ENCODE data around the gene TAF1C.
A peak's percentile ranks its signal among the peaks of the same experiment; 100 is the strongest.

TAF1C gene

DNA sequence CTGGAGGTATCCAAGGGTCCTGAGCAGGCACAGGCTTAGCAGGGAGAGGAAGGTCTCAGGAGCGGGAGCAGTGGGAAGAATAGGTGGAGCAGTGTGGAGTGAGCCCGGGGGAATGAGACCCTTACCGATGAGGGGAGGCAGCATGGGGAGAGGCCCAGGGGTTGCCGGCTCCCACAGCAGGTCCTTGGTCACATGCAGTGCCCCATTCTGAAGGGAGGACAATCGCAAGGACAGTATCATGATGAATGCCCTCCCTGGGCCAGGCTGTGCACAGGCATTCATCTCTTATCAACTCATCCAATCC, 3.3 kb downstream of the TAF1C start:
- DNase-seq (ENCODE audit: low spot score) = no peak

DNA sequence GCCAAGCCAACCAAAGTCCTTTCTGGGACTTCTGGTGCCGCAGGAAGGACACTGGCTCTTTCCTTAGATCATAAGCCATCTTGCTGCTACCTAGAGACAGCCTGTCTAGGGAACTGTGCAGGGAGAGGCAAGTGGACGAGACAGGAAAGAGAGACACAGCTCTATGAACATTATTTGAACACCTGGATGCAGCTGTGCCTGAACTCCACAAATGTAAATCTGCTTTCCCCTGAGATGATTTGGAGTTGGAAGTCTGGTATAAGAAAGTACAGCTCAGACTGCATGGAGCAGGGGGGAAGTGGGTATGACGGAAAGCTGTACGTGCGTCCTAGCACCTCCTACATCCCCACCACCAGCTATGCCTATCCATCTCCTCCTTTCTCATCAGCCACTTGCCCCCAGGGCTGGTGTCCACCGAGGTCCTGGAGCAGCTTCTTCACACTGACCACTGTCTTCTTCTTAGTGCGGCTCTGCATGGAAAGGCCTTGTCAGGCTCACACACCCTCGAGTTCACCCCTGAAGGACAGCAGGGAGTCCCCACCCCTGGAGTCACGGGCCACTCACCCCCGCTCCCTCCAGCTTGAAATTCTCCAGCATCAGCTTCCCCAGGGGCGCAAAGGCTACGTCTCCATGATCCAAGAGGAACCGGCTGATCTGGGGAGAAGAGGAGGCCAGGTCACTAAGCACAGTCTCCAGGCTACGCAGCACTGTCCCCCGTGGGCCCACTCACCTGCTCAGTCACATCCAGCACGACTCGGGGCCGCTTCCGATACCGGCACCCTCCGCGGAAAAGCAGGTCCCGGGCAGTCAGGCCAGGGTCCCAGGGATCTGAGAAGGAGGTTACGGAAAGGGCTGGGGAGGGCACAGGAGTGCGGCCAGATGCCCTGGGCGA, 3.9 kb downstream of the TAF1C start:
- no peak for DNase-seq (ENCODE audit: low spot score)

- DNase-seq (ENCODE audit: low spot score) = no peak
Observed at GRCh38 chr16:84182104-84182503, 4.8 kb downstream of the TAF1C start.

- DNase-seq (ENCODE audit: low spot score) = no peak
Observed at GRCh38 chr16:84181144-84181915, 5.5 kb downstream of the TAF1C start.

GRCh38 chr16:84180519-84181140, 6.2 kb downstream of the TAF1C start:
- DNase-seq (ENCODE audit: low spot score) = no peak

DNA sequence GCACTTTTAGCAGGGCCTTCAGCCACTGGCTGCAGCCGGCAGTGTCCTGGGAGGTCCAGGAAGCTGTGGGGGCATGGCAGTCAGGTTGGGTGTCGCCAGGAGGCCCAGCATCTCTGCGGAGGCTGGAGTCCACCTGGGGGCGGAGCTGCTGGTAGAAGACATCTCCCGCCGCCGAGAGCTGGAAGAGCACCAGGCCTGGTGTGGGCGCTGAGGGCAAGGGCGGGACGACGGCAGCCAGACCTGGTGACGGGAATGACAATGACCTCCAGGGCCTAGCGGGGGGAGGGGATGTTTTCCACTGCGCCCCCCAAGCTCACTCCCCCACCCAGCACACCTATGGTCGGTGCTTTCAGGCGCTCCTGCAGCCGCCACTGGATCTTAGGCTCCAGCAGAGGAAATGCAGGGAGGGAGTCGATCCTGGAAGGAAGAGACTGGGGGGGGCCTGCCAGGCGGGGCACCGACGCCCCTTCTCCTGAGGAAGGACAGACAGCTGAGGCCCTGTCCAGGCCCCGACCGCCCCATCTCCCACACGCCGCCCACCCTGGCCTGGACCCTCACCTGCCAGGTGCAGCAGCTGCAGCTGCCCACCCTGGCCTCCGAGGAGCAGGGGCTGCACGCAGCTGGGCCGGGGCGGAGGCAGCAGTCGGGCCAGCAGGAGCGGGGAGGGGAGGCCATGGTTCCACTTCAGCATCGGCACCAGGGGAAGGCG, 7.1 kb downstream of the TAF1C start:
- no peak for DNase-seq (ENCODE audit: low spot score)

GRCh38 chr16:84178892-84179611, 7.8 kb downstream of the TAF1C start:
- DNase-seq (ENCODE audit: low spot score) = no peak

DNA sequence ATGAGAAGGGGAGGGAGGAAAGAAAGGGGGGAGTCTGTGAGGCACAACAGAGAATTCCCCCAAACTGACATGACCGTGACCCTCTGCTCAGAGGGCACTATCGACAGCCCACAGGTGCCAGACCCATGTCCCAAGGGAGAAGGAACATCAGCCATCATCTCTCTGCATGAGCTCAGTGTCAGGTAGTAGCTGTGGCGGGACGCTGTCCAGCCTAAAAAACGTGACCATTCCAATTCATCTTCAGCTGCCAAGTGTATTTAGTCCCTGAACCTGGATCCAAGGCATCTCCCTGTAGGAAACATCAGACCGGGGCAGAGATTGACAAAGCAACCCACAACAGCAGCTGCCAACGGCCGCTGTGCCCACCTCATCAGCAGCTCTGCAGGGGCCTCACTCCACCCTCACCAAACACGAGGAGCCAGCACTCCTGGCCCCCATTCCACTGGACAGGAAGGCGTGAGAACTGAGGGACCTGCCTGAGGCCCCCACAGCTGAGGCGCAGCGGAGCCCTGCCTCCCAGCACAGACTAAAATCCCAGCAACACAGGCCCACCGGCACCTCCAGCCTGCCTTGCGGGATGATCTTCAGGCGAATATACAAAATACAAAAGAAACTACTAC, 8.6 kb downstream of the TAF1C start:
- DNase-seq (ENCODE audit: low spot score) = no peak

GRCh38 chr16:84177741-84178073, 9.2 kb downstream of the TAF1C start:
- no peak for DNase-seq (ENCODE audit: low spot score)

DNA sequence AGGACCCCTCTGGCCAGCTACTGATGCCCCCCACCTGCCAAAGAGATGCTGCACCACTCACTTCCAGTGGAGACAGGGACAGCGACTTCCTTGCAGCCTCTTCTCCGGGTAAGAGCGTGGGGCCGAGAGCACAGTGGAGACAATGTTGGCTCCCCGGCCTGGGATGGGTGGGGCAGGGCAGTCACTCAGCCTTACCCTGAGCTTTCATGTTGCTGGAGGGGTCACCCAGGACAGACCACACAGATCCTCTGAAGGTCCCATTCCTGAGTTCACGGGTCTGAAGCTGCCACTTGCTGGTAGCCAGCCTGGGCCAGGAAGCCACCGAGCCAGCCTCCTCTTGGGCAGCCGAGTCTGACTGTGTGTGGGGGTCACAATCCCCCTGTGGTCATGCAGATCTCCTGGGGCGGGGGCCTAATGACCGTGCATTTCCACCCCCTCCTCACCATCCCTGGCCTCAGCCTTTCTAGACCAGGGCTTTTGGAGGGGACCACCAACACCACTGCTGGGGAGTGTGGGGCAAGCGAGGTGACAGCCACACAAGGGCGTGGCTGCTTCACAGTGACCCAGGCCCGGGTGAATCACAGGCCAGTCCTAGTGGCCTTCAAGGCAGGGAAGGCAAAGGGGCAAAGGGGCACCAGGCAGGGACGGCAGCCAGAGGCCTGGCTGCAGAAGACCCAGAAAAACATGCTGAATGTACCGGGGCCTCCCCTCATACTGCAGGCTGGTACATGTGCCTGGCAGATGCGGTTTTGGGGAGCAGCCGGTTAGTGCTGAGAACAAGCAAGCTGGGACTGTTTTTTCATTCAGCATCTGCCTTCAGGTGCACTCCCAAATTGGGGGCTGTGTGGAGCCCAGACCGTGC, 10.4 kb downstream of the TAF1C start:
- no peak for DNase-seq (ENCODE audit: low spot score)

DNA sequence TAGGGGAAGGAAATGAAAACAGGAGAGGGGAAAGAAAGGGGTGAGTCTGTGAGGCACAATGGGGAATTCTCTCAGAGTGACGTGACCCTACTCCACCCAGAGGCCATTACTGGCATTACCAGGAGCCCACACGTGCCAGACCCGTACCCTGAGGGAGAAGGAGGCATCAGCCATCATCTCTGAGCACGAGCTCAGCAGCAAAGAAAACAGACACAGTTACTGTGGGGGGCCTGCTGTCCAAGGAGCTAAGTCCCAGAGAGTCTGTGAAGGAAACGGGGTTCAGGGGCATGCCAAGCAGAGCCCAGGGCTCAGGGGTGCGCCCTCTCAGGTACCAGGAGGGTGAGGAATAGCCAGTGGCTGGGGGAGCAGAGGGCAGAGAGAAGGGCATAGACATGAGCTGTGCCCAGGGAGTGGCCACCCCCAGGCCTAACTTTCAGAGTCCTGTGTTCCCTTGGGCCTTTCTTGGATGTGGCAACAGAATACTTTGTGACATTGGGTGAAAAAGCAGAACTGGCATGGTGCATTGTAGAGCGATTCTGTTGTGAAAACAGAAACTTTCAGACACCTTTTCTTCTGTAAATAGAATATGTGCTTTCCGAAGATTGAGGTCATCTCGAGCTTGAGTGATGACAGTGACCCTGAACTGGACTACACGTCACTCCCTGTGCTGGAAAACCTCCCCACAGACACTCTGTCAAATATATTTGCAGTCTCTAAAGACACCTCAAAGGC, 11.3 kb downstream of the TAF1C start:
- peak; percentile 58 for DNase-seq (ENCODE audit: low spot score)

GRCh38 chr16:84174396-84174795, 12.5 kb downstream of the TAF1C start:
- DNase-seq (ENCODE audit: low spot score) = no peak

GRCh38 chr16:84169765-84170310, 17.0 kb downstream of the TAF1C start:
- no peak for DNase-seq (ENCODE audit: low spot score)

GRCh38 chr16:84166796-84167695, 19.8 kb downstream of the TAF1C start:
- DNase-seq (ENCODE audit: low spot score) = no peak

- no peak for DNase-seq (ENCODE audit: low spot score)
Observed at GRCh38 chr16:84165746-84166145, 21.1 kb downstream of the TAF1C start.

DNA sequence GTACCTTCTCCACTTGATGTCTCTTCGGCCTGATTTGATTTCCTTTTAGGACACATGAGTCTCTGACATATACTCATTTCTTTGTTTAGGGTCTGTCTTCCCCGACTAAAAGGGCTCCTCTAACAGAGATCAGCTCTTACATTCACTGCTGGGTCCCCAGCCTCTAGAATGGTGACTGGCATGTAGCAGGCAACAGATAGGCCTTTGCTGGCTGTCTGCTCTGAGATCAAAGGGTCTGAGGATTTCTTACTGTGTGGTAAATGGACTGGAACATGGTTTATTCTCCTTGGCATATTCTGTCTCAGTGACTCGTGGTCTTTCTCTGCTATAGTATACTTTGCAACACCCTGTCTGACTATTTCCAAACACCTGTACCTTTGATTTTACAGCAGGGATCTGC, 25.1 kb downstream of the TAF1C start:
- no peak for DNase-seq (ENCODE audit: low spot score)

- no peak for DNase-seq (ENCODE audit: low spot score)
Observed at GRCh38 chr16:84161037-84161436, 25.8 kb downstream of the TAF1C start.

- no peak for DNase-seq (ENCODE audit: low spot score)
Observed at GRCh38 chr16:84159800-84160199, 27.1 kb downstream of the TAF1C start.

All from LoVo (cell line).